Uterus (tissue), 2 donors: ENCODE data around the gene TRIM50.

Experiments used
- CTCF ChIP-seq, 4 experiments: fragments of 200-600 bp in 2 of 4; fragments of 450-650 bp in 2 of 4; sonication (generic) in 2 of 4; IDR thresholded peaks; one replicate each; pipeline ENCODE4 v1.5.1; 2016 to 2019; ENCODE audit warnings: antibody characterized with exemption in 4 of 4, mild to moderate bottlenecking in 2 of 4, moderate library complexity in 1 of 4
- POLR2A ChIP-seq, 2 donors: fragments of 450-650 bp; IDR thresholded peaks; one replicate each; pipeline ENCODE4 v1.6.1; 2016; ENCODE audit warnings: antibody characterized with exemption in 2 of 2, mild to moderate bottlenecking in 1 of 2, moderate library complexity in 1 of 2

- TF ChIP-seq CTCF (IDR thresholded peaks at IDR 0.05) (no peak), POLR2A (IDR thresholded peaks at IDR 0.05) (no peak)
Measured at GRCh38 chr7:73341877-73342276, 14.0 kb upstream of the TRIM50 start.
